ENCODE data around the gene MYRF.

MYRF gene

DNA sequence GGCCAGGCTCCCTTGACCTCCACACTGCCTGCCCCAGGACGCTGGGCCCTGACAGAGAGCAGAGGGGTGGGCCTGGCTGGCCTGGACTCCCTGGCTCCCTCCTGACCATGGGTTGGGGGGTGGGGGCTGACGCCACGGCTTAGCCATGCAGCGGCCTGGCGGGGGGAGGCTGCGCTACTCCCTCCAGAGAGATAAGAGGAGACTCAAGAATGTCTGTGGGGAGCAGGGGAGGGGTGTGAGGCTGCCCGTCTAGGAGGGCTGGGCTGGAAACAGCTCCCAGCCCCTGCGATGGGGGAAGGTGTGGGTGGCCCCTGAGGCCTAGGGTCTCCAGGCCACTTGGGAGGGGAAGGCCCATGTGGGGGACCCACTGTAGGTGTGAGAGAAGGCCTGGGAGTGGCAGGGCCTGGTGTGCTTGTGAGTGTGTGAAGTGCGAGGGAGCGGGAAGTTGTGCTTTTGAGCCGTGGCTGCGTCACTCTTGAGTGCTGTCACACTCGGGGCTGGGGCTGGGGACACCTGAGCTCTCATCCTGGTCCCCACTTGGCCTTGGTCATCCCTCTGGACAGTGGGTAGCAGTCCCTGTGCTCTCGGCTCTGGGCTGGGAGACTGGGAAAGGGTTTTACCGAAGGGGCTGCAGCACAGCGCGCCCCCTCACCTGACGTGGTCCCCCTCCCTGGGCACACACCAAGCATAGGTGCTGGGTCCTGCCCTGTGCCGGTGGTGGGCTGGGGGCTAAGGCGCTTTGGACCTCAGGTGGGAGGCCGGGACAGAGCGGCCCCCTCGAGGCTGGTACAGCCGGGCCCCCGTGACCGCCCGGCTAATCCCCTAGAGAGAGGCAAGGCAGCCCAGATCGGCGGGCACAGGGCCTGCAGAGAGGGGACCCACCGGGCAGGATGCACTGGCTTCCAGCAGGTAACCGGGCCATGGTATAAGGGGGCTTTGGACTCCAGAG, 2.4 kb downstream of the MYRF start:
- in situ Hi-C loops (cut with MboI; ENCODE audit: low pct_unique_long_range_greater_than_20kb, low sequenced_read_pairs, unreplicated experiment): no loop called here
- DNase-seq (ENCODE audit: low spot score): no peak
- TF ChIP-seq, protein P1, sequence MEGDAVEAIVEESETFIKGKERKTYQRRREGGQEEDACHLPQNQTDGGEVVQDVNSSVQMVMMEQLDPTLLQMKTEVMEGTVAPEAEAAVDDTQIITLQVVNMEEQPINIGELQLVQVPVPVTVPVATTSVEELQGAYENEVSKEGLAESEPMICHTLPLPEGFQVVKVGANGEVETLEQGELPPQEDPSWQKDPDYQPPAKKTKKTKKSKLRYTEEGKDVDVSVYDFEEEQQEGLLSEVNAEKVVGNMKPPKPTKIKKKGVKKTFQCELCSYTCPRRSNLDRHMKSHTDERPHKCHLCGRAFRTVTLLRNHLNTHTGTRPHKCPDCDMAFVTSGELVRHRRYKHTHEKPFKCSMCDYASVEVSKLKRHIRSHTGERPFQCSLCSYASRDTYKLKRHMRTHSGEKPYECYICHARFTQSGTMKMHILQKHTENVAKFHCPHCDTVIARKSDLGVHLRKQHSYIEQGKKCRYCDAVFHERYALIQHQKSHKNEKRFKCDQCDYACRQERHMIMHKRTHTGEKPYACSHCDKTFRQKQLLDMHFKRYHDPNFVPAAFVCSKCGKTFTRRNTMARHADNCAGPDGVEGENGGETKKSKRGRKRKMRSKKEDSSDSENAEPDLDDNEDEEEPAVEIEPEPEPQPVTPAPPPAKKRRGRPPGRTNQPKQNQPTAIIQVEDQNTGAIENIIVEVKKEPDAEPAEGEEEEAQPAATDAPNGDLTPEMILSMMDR (IDR thresholded peaks at IDR 0.05; ENCODE audit: extremely low read depth, insufficient read depth, missing control alignments): no peak

DNA sequence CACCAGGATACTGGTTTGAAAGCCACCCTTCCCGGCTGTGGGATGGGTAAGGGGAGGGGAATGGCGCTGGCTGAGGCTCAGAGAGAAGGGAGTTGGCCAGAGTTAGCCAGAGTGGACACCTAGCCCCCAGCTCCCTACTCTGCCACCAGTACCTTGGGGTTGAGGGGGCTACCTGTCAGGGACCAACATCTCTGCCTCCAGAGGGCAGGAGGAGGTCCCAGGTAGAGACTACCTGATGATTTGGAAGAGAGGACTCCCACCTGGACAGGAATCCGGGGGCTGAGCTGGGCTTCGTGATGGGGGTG, 3.7 kb downstream of the MYRF start:
- in situ Hi-C loops (cut with MboI; ENCODE audit: low pct_unique_long_range_greater_than_20kb, low sequenced_read_pairs, unreplicated experiment): no loop called here
- no peak for DNase-seq (ENCODE audit: low spot score)
- TF ChIP-seq, protein P1 (IDR thresholded peaks at IDR 0.05; ENCODE audit: extremely low read depth, insufficient read depth, missing control alignments): no peak

DNA sequence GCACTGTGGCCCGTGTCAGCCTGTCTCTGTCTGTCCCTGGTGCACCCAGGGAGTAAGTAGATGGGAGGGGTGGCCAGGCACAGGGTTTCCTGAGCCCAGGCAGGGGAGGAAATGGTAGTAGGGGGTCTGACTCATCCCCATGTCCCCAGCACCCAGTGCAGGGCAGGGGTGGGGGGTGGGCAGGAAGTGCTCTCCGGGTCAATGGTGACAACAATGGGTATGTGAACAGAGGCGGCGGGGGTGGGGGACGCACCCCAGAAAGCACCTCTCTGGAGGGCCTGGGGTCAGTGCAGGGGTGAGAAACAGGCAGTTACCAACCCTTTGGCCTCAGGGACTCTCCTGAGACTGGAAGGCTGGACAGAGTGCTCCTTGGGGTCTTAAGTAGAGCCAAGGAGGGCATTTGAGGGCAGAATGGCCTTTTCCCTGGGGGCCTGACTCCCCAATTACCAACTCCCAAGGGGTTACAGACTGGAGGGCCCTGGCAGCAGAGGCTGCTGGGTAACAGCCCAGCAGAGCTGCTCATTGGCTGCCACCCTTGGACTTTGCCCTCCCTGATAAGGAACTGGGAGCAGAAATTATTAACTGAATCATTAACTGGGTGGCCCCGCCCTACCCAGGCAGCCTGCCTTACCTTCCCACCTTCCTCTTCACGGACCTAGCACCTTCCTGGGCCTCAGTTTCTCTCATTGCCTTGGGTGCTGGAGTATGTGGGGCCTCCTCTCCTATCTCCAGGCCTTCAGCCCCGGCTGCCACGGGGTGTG, 4.2 kb downstream of the MYRF start:
- in situ Hi-C loops (cut with MboI; ENCODE audit: low pct_unique_long_range_greater_than_20kb, low sequenced_read_pairs, unreplicated experiment): no loop called here
- DNase-seq (ENCODE audit: low spot score): peak; percentile 87
- TF ChIP-seq, protein P1 (IDR thresholded peaks at IDR 0.05; ENCODE audit: extremely low read depth, insufficient read depth, missing control alignments): no peak

DNA sequence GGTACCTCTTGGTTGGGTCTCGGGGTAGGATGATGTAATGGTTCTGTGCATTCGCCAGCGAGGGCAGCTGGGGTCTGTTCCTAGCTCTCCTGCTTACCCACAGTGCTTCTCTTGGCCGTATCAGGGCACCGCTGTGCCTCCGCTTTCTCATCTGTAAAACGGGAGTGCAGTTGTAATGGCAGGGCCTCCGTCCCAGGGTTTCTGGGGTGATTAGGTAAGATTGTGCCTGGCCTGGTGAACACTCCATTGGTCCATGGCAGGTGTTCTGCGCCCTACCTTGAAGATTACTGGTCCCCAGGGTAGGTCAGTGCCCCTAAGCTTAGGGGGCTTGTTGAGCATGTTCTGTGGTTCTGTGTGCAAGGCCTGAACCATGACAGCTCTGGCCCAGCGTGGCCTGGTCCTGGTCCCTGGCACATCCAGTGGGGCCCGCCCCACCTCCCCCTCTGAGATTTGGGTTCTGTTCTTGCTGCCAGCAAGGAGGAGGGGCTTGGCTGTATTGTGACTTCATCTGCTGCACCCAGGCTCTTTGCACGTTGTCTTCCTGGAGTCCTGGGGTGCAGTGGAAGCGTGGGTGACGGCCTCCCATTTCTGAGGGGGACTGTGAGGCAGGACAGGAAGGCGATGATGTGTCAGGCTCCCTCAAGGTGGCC, 4.9 kb downstream of the MYRF start:
- no peak for DNase-seq (ENCODE audit: low spot score)
- TF ChIP-seq, protein P1 (IDR thresholded peaks at IDR 0.05; ENCODE audit: extremely low read depth, insufficient read depth, missing control alignments): no peak
- in situ Hi-C loops (cut with MboI; ENCODE audit: low pct_unique_long_range_greater_than_20kb, low sequenced_read_pairs, unreplicated experiment): no loop called here

DNA sequence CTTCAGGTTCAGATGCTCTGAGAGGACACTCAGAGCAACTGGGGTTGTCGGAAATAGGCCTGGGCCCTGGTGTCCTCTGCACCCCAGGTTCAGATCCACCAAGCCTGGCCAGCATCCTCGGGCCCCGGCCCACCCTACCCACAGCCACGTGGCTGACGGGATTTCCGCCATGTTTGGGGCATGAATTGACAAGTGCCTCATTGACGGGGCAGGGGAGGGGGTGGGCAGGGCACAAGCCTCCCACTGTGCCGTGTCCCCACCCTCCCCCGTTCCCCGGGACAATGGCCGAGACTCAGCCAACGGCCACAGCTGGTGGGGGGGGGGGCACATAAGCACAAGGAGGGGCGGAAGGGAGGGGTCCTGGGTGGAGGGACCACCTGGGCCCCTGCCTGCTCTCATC, 8.5 kb downstream of the MYRF start:
- no peak for DNase-seq (ENCODE audit: low spot score)
- TF ChIP-seq, protein P1 (IDR thresholded peaks at IDR 0.05; ENCODE audit: extremely low read depth, insufficient read depth, missing control alignments): no peak
- in situ Hi-C loops (cut with MboI; ENCODE audit: low pct_unique_long_range_greater_than_20kb, low sequenced_read_pairs, unreplicated experiment): no loop called here

DNA sequence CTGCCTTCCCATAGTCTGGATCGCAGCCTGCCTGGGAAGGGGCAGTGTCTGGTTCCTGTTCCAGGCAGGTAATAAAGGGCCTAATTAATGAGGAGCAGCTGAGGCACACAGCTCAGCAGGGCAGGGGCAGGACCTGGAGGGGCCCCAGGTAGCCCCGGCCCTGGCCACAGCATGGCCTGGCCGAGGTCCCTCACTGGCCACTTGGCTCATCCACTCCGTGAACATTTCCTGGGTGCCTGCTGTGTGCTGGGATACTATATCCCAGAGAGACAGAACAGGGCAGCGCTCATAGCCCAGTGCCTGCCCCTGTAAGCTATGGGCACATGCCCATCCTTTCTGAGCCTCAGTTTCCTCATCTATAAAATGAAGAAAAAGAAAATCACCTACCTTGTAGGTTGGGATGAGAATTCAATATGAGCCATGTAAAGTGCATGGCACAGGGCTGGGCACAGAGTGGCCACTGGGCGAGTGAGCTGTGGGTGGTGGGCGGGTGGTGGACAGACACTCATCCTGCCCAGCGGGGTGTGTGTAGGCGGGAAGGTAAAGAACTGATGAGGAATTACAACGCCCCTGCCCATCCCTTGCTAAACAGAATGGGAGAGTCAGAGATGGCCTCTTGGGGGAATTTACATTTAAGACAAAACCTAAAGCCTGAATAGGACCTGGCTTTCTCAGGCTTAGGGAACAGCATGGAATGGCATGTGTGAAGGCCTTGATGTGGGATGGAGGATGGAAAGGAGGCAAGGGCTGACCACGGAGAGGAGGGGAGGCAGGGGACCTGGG, 9.2 kb downstream of the MYRF start:
- DNase-seq (ENCODE audit: low spot score): no peak
- in situ Hi-C loops (cut with MboI; ENCODE audit: low pct_unique_long_range_greater_than_20kb, low sequenced_read_pairs, unreplicated experiment): no loop called here
- TF ChIP-seq, protein P1 (IDR thresholded peaks at IDR 0.05; ENCODE audit: extremely low read depth, insufficient read depth, missing control alignments): no peak
